LNCaP clone FGC (cell line): ENCODE data around the gene FAM111A.
"Not testable (repeated sequence)": the region's sequence is repeated elsewhere in the genome, so short reads cannot be mapped to it uniquely, and the experiment has no call there.

Experiments used
- DNase-seq: peaks from one replicate; pipeline ENCODE4 v3.0.0-alpha.2; 2011; ENCODE audit warnings: low read depth
- H3K4me3 ChIP-seq: 2 replicates; pipeline ENCODE4 v1.5.1; 2011; ENCODE audit warnings: mild to moderate bottlenecking, low read depth, low read length, control low read depth
- CTCF ChIP-seq: IDR thresholded peaks from 2 replicates; pipeline ENCODE4 v1.5.1; 2012; ENCODE audit warnings: mild to moderate bottlenecking; ENCODE audit not compliant: control insufficient read depth, insufficient read depth; ENCODE audit errors: extremely low read depth

Gene FAM111A

GRCh38 chr11:59106363-59107336 is 36.0 kb upstream of the FAM111A start, which contains the start of gene FAM111B:
Gene FAM111B (plus strand): TSS chr11:59107237. CDS start chr11:59109626, 2,389 bp downstream.
- peak; percentile 94 for DNase-seq
- H3K4me3 ChIP-seq = peak within 1 kb of the TSS; percentile 79
- TF ChIP-seq CTCF = peak; percentile 16; the same call in 1 of the 2 replicates

GRCh38 chr11:59107721-59108120 is 34.9 kb upstream of the FAM111A start:
- DNase-seq = not testable (repeated sequence)
- H3K4me3 ChIP-seq = peak overlapping the region; percentile 79

GRCh38 chr11:59112494-59112893 is 30.2 kb upstream of the FAM111A start:
- TF ChIP-seq CTCF = no peak
- no peak overlapping the region for H3K4me3 ChIP-seq
- no peak for DNase-seq

- no peak for DNase-seq
- H3K4me3 ChIP-seq = no peak overlapping the region
- TF ChIP-seq CTCF = no peak
These were observed 28.3 kb upstream of the FAM111A start for GRCh38 chr11:59114344-59114743.

- TF ChIP-seq CTCF = no peak
- H3K4me3 ChIP-seq = no peak overlapping the region
- no peak for DNase-seq
These were observed 27.1 kb upstream of the FAM111A start for GRCh38 chr11:59115553-59115952.

- DNase-seq = no peak
- H3K4me3 ChIP-seq = no peak overlapping the region
- no peak for TF ChIP-seq CTCF
These were observed 24.9 kb upstream of the FAM111A start for GRCh38 chr11:59117774-59118173.

GRCh38 chr11:59119826-59120225 is 22.8 kb upstream of the FAM111A start:
- TF ChIP-seq CTCF = no peak
- DNase-seq = no peak
- no peak overlapping the region for H3K4me3 ChIP-seq
